ENCODE measurements around the gene TAF8.

TAF8 gene

DNA sequence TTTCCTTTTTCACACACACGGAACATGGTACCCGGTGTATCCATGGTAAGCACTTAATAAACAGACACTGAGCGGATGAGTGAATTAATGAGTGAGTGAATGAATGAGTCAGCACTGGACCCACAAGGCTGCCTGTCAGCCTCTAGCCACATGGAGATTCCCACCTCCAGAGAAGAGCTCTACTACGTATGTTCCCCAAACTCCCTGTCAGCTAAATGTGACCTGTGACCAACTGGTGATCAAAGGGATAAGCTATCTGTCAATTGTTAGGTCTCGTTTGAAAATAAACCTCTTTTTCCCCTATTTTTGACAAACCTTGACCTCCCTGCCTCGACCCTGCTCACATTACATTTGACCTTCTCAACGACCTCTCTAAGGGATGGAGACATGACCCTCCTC, 24.5 kb upstream of the TAF8 start:
- no peaks in the 10 kb centered on the region for H3K79me2 ChIP-seq (ENCODE audit: insufficient read depth, low read length)
- no peak overlapping the region for H2AFZ ChIP-seq (ENCODE audit: low read length)
- H3K9me3 ChIP-seq (ENCODE audit: low read length): no peaks in the 10 kb centered on the region; the same call in 1 of the 2 replicates
- TF ChIP-seq, protein P1, sequence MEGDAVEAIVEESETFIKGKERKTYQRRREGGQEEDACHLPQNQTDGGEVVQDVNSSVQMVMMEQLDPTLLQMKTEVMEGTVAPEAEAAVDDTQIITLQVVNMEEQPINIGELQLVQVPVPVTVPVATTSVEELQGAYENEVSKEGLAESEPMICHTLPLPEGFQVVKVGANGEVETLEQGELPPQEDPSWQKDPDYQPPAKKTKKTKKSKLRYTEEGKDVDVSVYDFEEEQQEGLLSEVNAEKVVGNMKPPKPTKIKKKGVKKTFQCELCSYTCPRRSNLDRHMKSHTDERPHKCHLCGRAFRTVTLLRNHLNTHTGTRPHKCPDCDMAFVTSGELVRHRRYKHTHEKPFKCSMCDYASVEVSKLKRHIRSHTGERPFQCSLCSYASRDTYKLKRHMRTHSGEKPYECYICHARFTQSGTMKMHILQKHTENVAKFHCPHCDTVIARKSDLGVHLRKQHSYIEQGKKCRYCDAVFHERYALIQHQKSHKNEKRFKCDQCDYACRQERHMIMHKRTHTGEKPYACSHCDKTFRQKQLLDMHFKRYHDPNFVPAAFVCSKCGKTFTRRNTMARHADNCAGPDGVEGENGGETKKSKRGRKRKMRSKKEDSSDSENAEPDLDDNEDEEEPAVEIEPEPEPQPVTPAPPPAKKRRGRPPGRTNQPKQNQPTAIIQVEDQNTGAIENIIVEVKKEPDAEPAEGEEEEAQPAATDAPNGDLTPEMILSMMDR (IDR thresholded peaks at IDR 0.05; ENCODE audit: low read length): no peak
- no peak for TF ChIP-seq EZH2 (IDR thresholded peaks at IDR 0.05; ENCODE audit: borderline replicate concordance, low read length)
- H3K9ac ChIP-seq (ENCODE audit: low read length): no peak overlapping the region
- H3K27ac ChIP-seq (ENCODE audit: low read depth, low read length, poor library complexity, severe bottlenecking): peak overlapping the region; percentile 69
- no peak overlapping the region for H3K4me3 ChIP-seq (ENCODE audit: low read depth, low read length, poor library complexity, severe bottlenecking)
- no peaks in the 10 kb centered on the region for H3K9me2 ChIP-seq (ENCODE audit: low read depth, low read length)
- no peaks in the 10 kb centered on the region for H4K20me1 ChIP-seq (ENCODE audit: insufficient read depth, low read length)
- H3K27me3 ChIP-seq (ENCODE audit: insufficient read depth, low read length): no peaks in the 10 kb centered on the region
- peaks cover 50% of the 10 kb centered on the region for H3K4me1 ChIP-seq (ENCODE audit: insufficient read depth, low read length, severe bottlenecking)
- H3F3A ChIP-seq (ENCODE audit: insufficient read depth, low read length): no peaks in the 10 kb centered on the region
- no peak overlapping the region for H3K4me2 ChIP-seq (ENCODE audit: low read length)
- H3K36me3 ChIP-seq (ENCODE audit: insufficient read depth, low read length): no peaks in the 10 kb centered on the region

DNA sequence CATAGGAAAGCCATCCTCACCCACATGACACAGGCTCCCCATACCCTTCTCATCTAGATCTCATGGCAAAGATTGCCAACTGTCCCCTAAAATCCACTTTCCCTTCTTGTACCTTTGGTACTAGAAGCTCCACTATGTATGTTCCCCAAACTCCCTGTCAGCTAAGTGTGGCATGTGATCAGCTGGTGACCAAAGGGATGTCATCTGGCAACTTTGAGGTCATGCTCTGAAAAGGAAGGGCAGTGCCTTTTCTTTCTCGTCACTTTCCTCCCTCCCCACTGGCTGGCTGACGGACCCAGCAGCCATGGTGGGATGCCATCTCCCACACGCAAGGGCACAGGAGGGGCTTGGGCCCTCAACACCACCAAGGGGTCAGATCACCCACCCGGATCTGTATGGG, 23.8 kb upstream of the TAF8 start:
- Histone ChIP-seq H3K9me2 (ENCODE audit: low read depth, low read length) (no peaks in the 10 kb centered on the region), H3K4me2 (ENCODE audit: low read length) (no peak overlapping the region), H3F3A (ENCODE audit: insufficient read depth, low read length) (no peaks in the 10 kb centered on the region), H4K20me1 (ENCODE audit: insufficient read depth, low read length) (no peaks in the 10 kb centered on the region), H3K27ac (ENCODE audit: low read depth, low read length, poor library complexity, severe bottlenecking) (no peak overlapping the region), H3K4me1 (ENCODE audit: insufficient read depth, low read length, severe bottlenecking) (peaks cover 57% of the 10 kb centered on the region), H3K9me3 (ENCODE audit: low read length) (no peaks in the 10 kb centered on the region), H3K79me2 (ENCODE audit: insufficient read depth, low read length) (no peaks in the 10 kb centered on the region), H2AFZ (ENCODE audit: low read length) (no peak overlapping the region), H3K27me3 (ENCODE audit: insufficient read depth, low read length) (no peaks in the 10 kb centered on the region), H3K4me3 (ENCODE audit: low read depth, low read length, poor library complexity, severe bottlenecking) (no peak overlapping the region), H3K36me3 (ENCODE audit: insufficient read depth, low read length) (no peaks in the 10 kb centered on the region), H3K9ac (ENCODE audit: low read length) (no peak overlapping the region)
- TF ChIP-seq, protein P1 (IDR thresholded peaks at IDR 0.05; ENCODE audit: low read length): no peak
- TF ChIP-seq EZH2 (IDR thresholded peaks at IDR 0.05; ENCODE audit: borderline replicate concordance, low read length): no peak

DNA sequence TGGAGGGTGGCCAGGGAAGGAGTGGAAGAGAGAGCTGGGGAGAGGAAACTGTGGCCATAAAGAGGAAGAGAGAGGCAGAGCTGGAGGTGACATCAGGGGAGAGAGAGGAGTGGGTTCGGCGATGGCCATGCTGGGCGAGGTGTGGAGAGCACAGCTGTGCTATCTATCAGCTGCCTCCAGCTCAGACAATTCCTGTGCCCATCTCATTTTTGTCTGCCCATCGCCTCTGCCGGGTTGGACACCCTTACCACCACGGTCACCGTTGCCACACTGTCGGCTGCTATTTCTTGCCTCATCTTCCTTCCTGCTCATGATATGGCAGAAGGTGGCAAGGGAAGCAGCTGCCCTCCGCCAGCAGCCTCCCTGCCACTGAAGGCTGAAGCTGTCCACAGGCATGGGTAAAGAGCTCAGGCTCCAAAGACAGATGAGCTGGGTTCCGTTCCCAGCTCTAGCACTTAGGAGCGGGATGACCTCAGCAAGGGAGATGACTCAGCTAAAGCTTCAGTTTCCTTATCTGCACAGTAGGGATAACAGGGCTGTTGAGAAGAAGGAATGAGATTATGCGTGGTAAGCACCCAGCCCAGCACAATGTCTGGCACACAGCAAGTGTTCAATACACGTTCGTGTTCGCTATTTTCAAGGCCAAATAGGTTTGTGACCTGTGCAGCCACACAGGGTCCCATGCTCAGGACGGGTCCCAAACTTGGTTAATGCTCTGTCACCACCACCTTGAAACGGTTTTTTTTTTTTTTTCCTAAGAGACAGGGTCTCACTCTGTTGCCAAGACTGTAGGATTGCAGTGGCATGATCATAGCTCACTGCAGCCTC, 21.9 kb upstream of the TAF8 start:
- no peak overlapping the region for H3K27ac ChIP-seq (ENCODE audit: low read depth, low read length, poor library complexity, severe bottlenecking)
- no peak overlapping the region for H2AFZ ChIP-seq (ENCODE audit: low read length)
- H3K9ac ChIP-seq (ENCODE audit: low read length): no peak overlapping the region
- no peaks in the 10 kb centered on the region for H3K9me2 ChIP-seq (ENCODE audit: low read depth, low read length)
- H3K4me2 ChIP-seq (ENCODE audit: low read length): no peak overlapping the region
- H3F3A ChIP-seq (ENCODE audit: insufficient read depth, low read length): no peaks in the 10 kb centered on the region
- TF ChIP-seq, protein P1 (IDR thresholded peaks at IDR 0.05; ENCODE audit: low read length): no peak
- no peak for TF ChIP-seq EZH2 (IDR thresholded peaks at IDR 0.05; ENCODE audit: borderline replicate concordance, low read length)
- H3K79me2 ChIP-seq (ENCODE audit: insufficient read depth, low read length): no peaks in the 10 kb centered on the region
- no peak overlapping the region for H3K4me3 ChIP-seq (ENCODE audit: low read depth, low read length, poor library complexity, severe bottlenecking)
- H4K20me1 ChIP-seq (ENCODE audit: insufficient read depth, low read length): no peaks in the 10 kb centered on the region
- H3K27me3 ChIP-seq (ENCODE audit: insufficient read depth, low read length): no peaks in the 10 kb centered on the region
- H3K4me1 ChIP-seq (ENCODE audit: insufficient read depth, low read length, severe bottlenecking): peaks cover 39% of the 10 kb centered on the region
- H3K36me3 ChIP-seq (ENCODE audit: insufficient read depth, low read length): no peaks in the 10 kb centered on the region
- no peaks in the 10 kb centered on the region for H3K9me3 ChIP-seq (ENCODE audit: low read length)

All from OCI-LY1 (cell line).